ENCODE data around the gene VKORC1L1.
"Not testable (repeated sequence)": the region's sequence is repeated elsewhere in the genome, so short reads cannot be mapped to it uniquely, and the experiment has no call there.

The VKORC1L1 gene

GRCh38 chr7:65888434-65889156 lies 15.7 kb downstream of the VKORC1L1 start:
- not testable (repeated sequence) for DNase-seq

GRCh38 chr7:65889722-65890121 lies 16.8 kb downstream of the VKORC1L1 start:
- DNase-seq = not testable (repeated sequence)

GRCh38 chr7:65892161-65892560 lies 19.3 kb downstream of the VKORC1L1 start:
- DNase-seq = no peak

GRCh38 chr7:65892835-65893234 lies 20.0 kb downstream of the VKORC1L1 start:
- DNase-seq = no peak

GRCh38 chr7:65896279-65896870 lies 23.5 kb downstream of the VKORC1L1 start:
- DNase-seq = no peak

- not testable (repeated sequence) for DNase-seq
Measured at GRCh38 chr7:65897289-65897688, 24.4 kb downstream of the VKORC1L1 start.

GRCh38 chr7:65898677-65899447 lies 26.0 kb downstream of the VKORC1L1 start:
- DNase-seq = not testable (repeated sequence)

GRCh38 chr7:65902306-65902705 lies 29.4 kb downstream of the VKORC1L1 start:
- DNase-seq = no peak

- no peak for DNase-seq
Measured at GRCh38 chr7:65907501-65908198, 34.8 kb downstream of the VKORC1L1 start.

GRCh38 chr7:65910237-65910636 lies 37.4 kb downstream of the VKORC1L1 start:
- no peak for DNase-seq

GRCh38 chr7:65912237-65912636 lies 39.4 kb downstream of the VKORC1L1 start:
- DNase-seq = no peak

- no peak for DNase-seq
Measured at GRCh38 chr7:65915921-65916657, 43.2 kb downstream of the VKORC1L1 start.

- no peak for DNase-seq
Measured at GRCh38 chr7:65923316-65923715, 50.4 kb downstream of the VKORC1L1 start.

- no peak for DNase-seq
Measured at GRCh38 chr7:65924193-65924592, 51.3 kb downstream of the VKORC1L1 start.

- DNase-seq = no peak
Measured at GRCh38 chr7:65925040-65925439, 52.2 kb downstream of the VKORC1L1 start.

- DNase-seq = no peak
Measured at GRCh38 chr7:65926588-65926987, 53.7 kb downstream of the VKORC1L1 start.

- DNase-seq = no peak
Measured at GRCh38 chr7:65927489-65928448, 54.9 kb downstream of the VKORC1L1 start.

- DNase-seq = no peak
Measured at GRCh38 chr7:65931685-65932084, 58.8 kb downstream of the VKORC1L1 start.

GRCh38 chr7:65937296-65937695 lies 64.4 kb downstream of the VKORC1L1 start:
- no peak for DNase-seq

- DNase-seq = no peak
Measured at GRCh38 chr7:65938336-65938895, 65.5 kb downstream of the VKORC1L1 start.

GRCh38 chr7:65945787-65946186 lies 72.9 kb downstream of the VKORC1L1 start:
- not testable (repeated sequence) for DNase-seq
